Measurements from ENCODE around the gene ITPR1. TPM values are rescaled to one million over a fixed set of nuclear protein-coding genes. Genes with fewer than 3 reads are reported as not detected.
A peak's percentile ranks its signal among the peaks of the same experiment; 100 is the strongest.

Gene ITPR1
- total and polyA plus RNA-seq, 4 donors = 3.7 to 39.4 (median 8.2) TPM

- Histone ChIP-seq H3K36me3 (ENCODE audit: control insufficient read depth in 4 of 4, insufficient read depth in 3 of 4, low read depth in 1 of 4, low read length in 3 of 4) (no peaks in the 10 kb centered on the region), H3K4me1 (ENCODE audit: control insufficient read depth in 4 of 4, insufficient read depth in 4 of 4, low read length in 3 of 4) (peaks cover 0 to 3% (median 2%) of the 10 kb centered on the region in 4 donors), H3K4me3 (ENCODE audit: low read depth in 1 of 3, low read length in 3 of 3) (no peak overlapping the region), H3K9me3 (ENCODE audit: control insufficient read depth in 4 of 4, low read length in 3 of 4) (no peaks in the 10 kb centered on the region), H3K27ac (ENCODE audit: low read depth in 1 of 2, low read length in 2 of 2) (no peak overlapping the region), H3K9ac (ENCODE audit: low read depth in 1 of 2, low read length in 2 of 2) (no peak overlapping the region), H3K27me3 (ENCODE audit: control insufficient read depth in 4 of 4, insufficient read depth in 4 of 4, low read length in 3 of 4) (no peaks in the 10 kb centered on the region)
- no peak for DNase-seq (ENCODE audit: low spot score)
- TF ChIP-seq RXRA (IDR thresholded peaks at IDR 0.05) = peak in 1 of 2 donors; percentile 68
- no peak for TF ChIP-seq MAX (IDR thresholded peaks at IDR 0.05)
- TF ChIP-seq FOXA1 (IDR thresholded peaks at IDR 0.05) = no peak
- no peak for TF ChIP-seq EGR1 (IDR thresholded peaks at IDR 0.05; ENCODE audit: low read depth in 2 of 2)
- TF ChIP-seq GABPA (IDR thresholded peaks at IDR 0.05 in 1 of 2, conservative IDR thresholded peaks at IDR 0.05 in 1 of 2) = no peak
- TF ChIP-seq REST (IDR thresholded peaks at IDR 0.05) = no peak
- TF ChIP-seq TAF1 (conservative IDR thresholded peaks at IDR 0.05) = no peak
- TF ChIP-seq ATF3 (IDR thresholded peaks at IDR 0.05) = no peak
- no peak for TF ChIP-seq FOXA2 (IDR thresholded peaks at IDR 0.05)
- TF ChIP-seq JUND (IDR thresholded peaks at IDR 0.05) = peak in 1 of 2 donors; percentile 34
- no peak for TF ChIP-seq NR2F2 (IDR thresholded peaks at IDR 0.05)
- no peak for TF ChIP-seq CTCF (IDR thresholded peaks at IDR 0.05; ENCODE audit: low read depth, low read length, missing input control)
- TF ChIP-seq HNF4A (conservative IDR thresholded peaks at IDR 0.05) = peak in 1 of 2 donors; percentile 43
- TF ChIP-seq SP1 (IDR thresholded peaks at IDR 0.05) = no peak
- TF ChIP-seq ZBTB33 (IDR thresholded peaks at IDR 0.05) = no peak
- no peak for TF ChIP-seq RAD21 (IDR thresholded peaks at IDR 0.05)
- TF ChIP-seq YY1 (IDR thresholded peaks at IDR 0.05) = no peak
- no peak for TF ChIP-seq HNF4G (IDR thresholded peaks at IDR 0.05)
Measured at GRCh38 chr3:4575381-4575780, 82.2 kb downstream of the ITPR1 start.
